Measurements from ENCODE around the gene SLC35G1. TPM values are rescaled to one million over a fixed set of nuclear protein-coding genes. Genes with fewer than 3 reads are reported as not detected.

Gene SLC35G1
- total and polyA plus RNA-seq, 2 of the 13 experiments (the other 11 are each of a cell fraction or from before 2014, with no cell fraction given) = 2.5 to 4.5 TPM

DNA sequence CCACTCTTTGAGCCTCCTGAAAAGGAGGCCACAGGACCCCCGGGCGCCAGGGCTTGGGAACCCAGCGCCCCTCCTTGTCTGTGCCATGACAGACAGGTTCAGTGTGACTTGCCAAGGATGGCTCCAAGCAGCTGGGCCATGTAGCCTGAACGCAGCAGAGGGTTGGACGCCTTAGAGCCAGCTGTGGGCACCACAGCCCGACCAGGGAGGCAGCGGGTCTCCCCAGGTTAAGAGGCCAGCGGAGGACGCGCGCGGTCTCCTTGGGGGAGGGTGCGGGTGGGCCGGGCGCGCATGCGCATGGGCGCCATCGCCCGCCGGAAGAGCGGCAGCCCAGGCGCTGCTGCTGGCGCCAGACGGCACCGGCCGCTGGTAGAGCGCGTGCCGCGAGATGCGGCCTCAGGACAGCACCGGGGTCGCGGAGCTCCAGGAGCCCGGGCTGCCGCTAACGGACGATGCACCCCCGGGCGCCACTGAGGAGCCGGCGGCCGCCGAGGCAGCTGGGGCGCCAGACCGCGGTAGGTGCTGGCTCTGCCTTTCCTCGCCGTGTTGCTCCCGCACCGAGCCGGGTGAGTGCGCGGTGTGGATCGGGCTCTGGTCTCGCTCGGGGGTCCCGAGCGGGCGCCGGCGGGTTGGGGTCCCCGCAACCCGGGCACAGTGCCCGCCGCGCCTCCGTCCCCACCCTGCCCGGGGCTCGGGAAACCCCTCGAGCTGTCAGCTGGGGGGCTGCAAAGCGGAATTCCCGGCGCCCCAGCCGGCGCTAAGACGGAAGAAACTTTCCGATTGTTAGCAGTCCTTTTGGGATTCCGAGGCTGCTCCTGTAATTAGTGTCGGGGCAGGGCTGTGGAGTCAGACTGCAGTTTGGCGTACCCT lies at the start of gene SLC35G1 (continued):
- TF ChIP-seq HMG20A (CRISPR knock-in tag; IDR thresholded peaks at IDR 0.05; ENCODE audit: borderline replicate concordance) (no peak), ZBTB20 (CRISPR knock-in tag; IDR thresholded peaks at IDR 0.05; ENCODE audit: borderline replicate concordance, low read depth) (no peak), CENPT (CRISPR knock-in tag; IDR thresholded peaks at IDR 0.05; ENCODE audit: low read depth) (no peak), ZNF468 (CRISPR knock-in tag; IDR thresholded peaks at IDR 0.05) (no peak), MEIS1 (CRISPR knock-in tag; IDR thresholded peaks at IDR 0.05; ENCODE audit: borderline replicate concordance) (no peak), NR1H2 (CRISPR knock-in tag; IDR thresholded peaks at IDR 0.05; ENCODE audit: borderline replicate concordance, low read depth) (no peak), PAF1 (CRISPR knock-in tag; IDR thresholded peaks at IDR 0.05) (no peak), ZNF224 (CRISPR knock-in tag; IDR thresholded peaks at IDR 0.05) (no peak), MAFF (IDR thresholded peaks at IDR 0.05; ENCODE audit: low read depth, low read length) (no peak), CREM (IDR thresholded peaks at IDR 0.05) (no peak), CREM (CRISPR knock-in tag; IDR thresholded peaks at IDR 0.05) (no peak), SMC3 (IDR thresholded peaks at IDR 0.05; ENCODE audit: low read length) (no peak), STAG1 (CRISPR knock-in tag; IDR thresholded peaks at IDR 0.05) (no peak), PTBP1 (IDR thresholded peaks at IDR 0.05; ENCODE audit: low read depth, low read length, poor library complexity, severe bottlenecking) (no peak), SKI (IDR thresholded peaks at IDR 0.05; ENCODE audit: partially characterized antibody) (no peak), ZNF441 (CRISPR knock-in tag; IDR thresholded peaks at IDR 0.05; ENCODE audit: borderline replicate concordance) (peak; percentile 74; the same call in 1 of the 2 replicates), ARNT2 (CRISPR knock-in tag; IDR thresholded peaks at IDR 0.05; ENCODE audit: low read depth) (peak; percentile 84), RBFOX2 (IDR thresholded peaks at IDR 0.05; ENCODE audit: low read depth, low read length) (peak; percentile 69), CEBPB (IDR thresholded peaks at IDR 0.05; ENCODE audit: borderline replicate concordance, low read depth, low read length) (no peak), ZSCAN12 (CRISPR knock-in tag; IDR thresholded peaks at IDR 0.05) (0 out of 2 replicates have a peak, but pooled peaks have one; percentile 43), TRAFD1 (CRISPR knock-in tag; IDR thresholded peaks at IDR 0.05; ENCODE audit: borderline replicate concordance) (no peak), ZNF263 (CRISPR knock-in tag; IDR thresholded peaks at IDR 0.05) (no peak), KLF13 (CRISPR knock-in tag; IDR thresholded peaks at IDR 0.05) (no peak), ZNF232 (CRISPR knock-in tag; IDR thresholded peaks at IDR 0.05; ENCODE audit: borderline replicate concordance) (no peak), ZNF619 (CRISPR knock-in tag; IDR thresholded peaks at IDR 0.05) (no peak), NONO (IDR thresholded peaks at IDR 0.05) (no peak), NONO (CRISPR knock-in tag; conservative IDR thresholded peaks at IDR 0.05) (no peak; the same call in 1 of the 2 replicates), BCL6 (CRISPR knock-in tag; IDR thresholded peaks at IDR 0.05) (no peak), KLF11 (CRISPR knock-in tag; IDR thresholded peaks at IDR 0.05) (no peak), SNAI1 (CRISPR knock-in tag; IDR thresholded peaks at IDR 0.05; ENCODE audit: borderline replicate concordance) (no peak)
- TF ChIP-seq, protein P1, sequence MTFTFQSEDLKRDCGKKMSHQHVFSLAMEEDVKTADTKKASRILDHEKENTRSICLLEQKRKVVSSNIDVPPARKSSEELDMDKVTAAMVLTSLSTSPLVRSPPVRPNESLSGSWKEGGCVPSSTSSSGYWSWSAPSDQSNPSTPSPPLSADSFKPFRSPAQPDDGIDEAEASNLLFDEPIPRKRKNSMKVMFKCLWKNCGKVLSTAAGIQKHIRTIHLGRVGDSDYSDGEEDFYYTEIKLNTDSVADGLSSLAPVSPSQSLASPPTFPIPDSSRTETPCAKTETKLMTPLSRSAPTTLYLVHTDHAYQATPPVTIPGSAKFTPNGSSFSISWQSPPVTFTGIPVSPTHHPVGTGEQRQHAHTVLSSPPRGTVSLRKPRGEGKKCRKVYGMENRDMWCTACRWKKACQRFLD (CRISPR knock-in tag; IDR thresholded peaks at IDR 0.05; ENCODE audit: borderline replicate concordance) = peak; percentile 50; the same call in 1 of the 2 replicates

Data from HepG2 (cell line).